Astrocyte (in vitro differentiated cells and primary cell): Measurements from ENCODE around the gene YIPF5. TPM values are rescaled to one million over a fixed set of nuclear protein-coding genes. Genes with fewer than 3 reads are reported as not detected.
A peak's percentile ranks its signal among the peaks of the same experiment; 100 is the strongest.

ENCODE experiments used
- DNase-seq: peaks from one replicate; pipeline ENCODE4 v3.0.0-alpha.2; 2010; ENCODE audit warnings: low read depth
- FAIRE-seq: peaks from 2 replicates; lab custom pipeline; 2011; peaks lifted over from hg19 to GRCh38; lab: Jason Lieb, UNC
- H2AFZ ChIP-seq: 2 replicates; pipeline ENCODE4 v1.6.0; 2012; ENCODE audit warnings: low read depth, low read length, inconsistent platforms
- H3K27ac ChIP-seq: 2 replicates; pipeline ENCODE4 v1.5.1; 2011; ENCODE audit warnings: low read depth, low read length, inconsistent platforms
- H3K27me3 ChIP-seq: 2 replicates; pipeline ENCODE4 v1.6.0; 2011; ENCODE audit warnings: low read length, inconsistent platforms; ENCODE audit not compliant: insufficient read depth
- H3K36me3 ChIP-seq: 2 replicates; pipeline ENCODE4 v1.5.1; 2011; ENCODE audit warnings: low read length, inconsistent platforms; ENCODE audit not compliant: insufficient read depth
- H3K4me1 ChIP-seq: 2 replicates; pipeline ENCODE4 v1.5.1; 2011; ENCODE audit warnings: low read length, inconsistent platforms; ENCODE audit not compliant: insufficient read depth
- H3K4me2 ChIP-seq: 2 replicates; pipeline ENCODE4 v1.6.0; 2012; ENCODE audit warnings: low read length, inconsistent platforms
- H3K4me3 ChIP-seq: 2 replicates; pipeline ENCODE4 v1.5.1; 2011; ENCODE audit warnings: low read depth, mild to moderate bottlenecking, low read length, inconsistent platforms; ENCODE audit not compliant: insufficient read depth
- H3K79me2 ChIP-seq: 2 replicates; pipeline ENCODE4 v1.6.0; 2012; ENCODE audit warnings: mild to moderate bottlenecking, low read length, inconsistent platforms; ENCODE audit not compliant: insufficient read depth
- H3K9ac ChIP-seq: 2 replicates; pipeline ENCODE4 v1.6.0; 2012; ENCODE audit warnings: mild to moderate bottlenecking, low read length, inconsistent platforms
- H3K9me3 ChIP-seq: 2 replicates; pipeline ENCODE4 v1.5.1; 2012; ENCODE audit warnings: low read depth, mild to moderate bottlenecking, low read length, inconsistent platforms; ENCODE audit not compliant: insufficient read depth
- H4K20me1 ChIP-seq: 2 replicates; pipeline ENCODE4 v1.6.0; 2012; ENCODE audit warnings: low read length, inconsistent platforms; ENCODE audit not compliant: insufficient read depth
- H3K27ac Mint-ChIP-seq: one replicate; pipeline ENCODE4 v1.8.0; 2021; ENCODE audit warnings: mild to moderate bottlenecking, mixed read lengths; ENCODE audit not compliant: unreplicated experiment
- H3K27me3 Mint-ChIP-seq: one replicate; pipeline ENCODE4 v1.8.0; 2021; ENCODE audit warnings: low read depth, mixed read lengths; ENCODE audit not compliant: unreplicated experiment
- H3K36me3 Mint-ChIP-seq: one replicate; pipeline ENCODE4 v1.8.0; 2021; ENCODE audit warnings: low read depth, mixed read lengths; ENCODE audit not compliant: unreplicated experiment
- H3K4me1 Mint-ChIP-seq: one replicate; pipeline ENCODE4 v1.8.0; 2021; ENCODE audit warnings: low read depth, mixed read lengths; ENCODE audit not compliant: unreplicated experiment
- H3K4me3 Mint-ChIP-seq: one replicate; pipeline ENCODE4 v1.8.0; 2021; ENCODE audit warnings: mild to moderate bottlenecking, moderate library complexity, mixed read lengths; ENCODE audit not compliant: unreplicated experiment
- H3K9me3 Mint-ChIP-seq: one replicate; pipeline ENCODE4 v1.8.0; 2021; ENCODE audit warnings: mild to moderate bottlenecking, mixed read lengths; ENCODE audit not compliant: unreplicated experiment
- CTCF ChIP-seq: IDR thresholded peaks from 2 replicates; pipeline ENCODE4 v1.5.1; 2011; ENCODE audit warnings: low read depth, mild to moderate bottlenecking, inconsistent platforms, low read length, moderate library complexity; ENCODE audit not compliant: insufficient read depth
- EZH2 ChIP-seq: IDR thresholded peaks from 2 replicates; pipeline ENCODE4 v1.6.1; 2012; ENCODE audit warnings: mild to moderate bottlenecking, low read length, inconsistent platforms; ENCODE audit not compliant: insufficient read depth
- total RNA-seq: library from RNA; stranded (reverse); gene quantifications from 2 replicates; pipeline ENCODE4 v1.2.1, GENCODE V29; 2021

The YIPF5 gene
- total RNA-seq, 1 donor from 2014 or later: 132 TPM

GRCh38 chr5:144198386-144198785 lies 27.9 kb upstream of the YIPF5 start:
- no peaks in the 10 kb centered on the region for H3K36me3 ChIP-seq
- FAIRE-seq (no peak), DNase-seq (peak; percentile 60)
- H2AFZ ChIP-seq: peak overlapping the region; percentile 48
- peak overlapping the region; percentile 5 for H3K9ac ChIP-seq
- Mint-ChIP-seq H3K36me3 (no peaks in the 10 kb centered on the region), H3K4me1 (peaks cover 10% of the 10 kb centered on the region), H3K9me3 (no peaks in the 10 kb centered on the region), H3K4me3 (no peak overlapping the region), H3K27ac (no peak overlapping the region), H3K27me3 (no peaks in the 10 kb centered on the region)
- H3K4me3 ChIP-seq: peak overlapping the region; percentile 6
- H4K20me1 ChIP-seq: no peaks in the 10 kb centered on the region
- H3K27ac ChIP-seq: no peak overlapping the region
- H3K4me2 ChIP-seq: peak overlapping the region; percentile 57
- H3K27me3 ChIP-seq: no peaks in the 10 kb centered on the region
- H3K79me2 ChIP-seq: no peaks in the 10 kb centered on the region
- TF ChIP-seq CTCF: no peak
- no peak for TF ChIP-seq EZH2
- peaks cover 9% of the 10 kb centered on the region for H3K4me1 ChIP-seq
- H3K9me3 ChIP-seq: no peaks in the 10 kb centered on the region

- FAIRE-seq (peak; percentile 74), DNase-seq (no peak)
- Mint-ChIP-seq H3K4me1 (peaks cover 4% of the 10 kb centered on the region), H3K9me3 (no peaks in the 10 kb centered on the region), H3K4me3 (no peak overlapping the region), H3K27ac (no peak overlapping the region), H3K36me3 (no peaks in the 10 kb centered on the region), H3K27me3 (no peaks in the 10 kb centered on the region)
- Histone ChIP-seq H3K36me3 (no peaks in the 10 kb centered on the region), H3K79me2 (no peaks in the 10 kb centered on the region), H3K4me2 (no peak overlapping the region), H3K9me3 (no peaks in the 10 kb centered on the region), H3K4me1 (peaks cover 9% of the 10 kb centered on the region), H3K27ac (no peak overlapping the region), H3K27me3 (no peaks in the 10 kb centered on the region), H3K4me3 (no peak overlapping the region), H4K20me1 (no peaks in the 10 kb centered on the region), H2AFZ (no peak overlapping the region), H3K9ac (no peak overlapping the region)
- TF ChIP-seq EZH2: no peak
- TF ChIP-seq CTCF: no peak
Observed at GRCh38 chr5:144196612-144197011, 26.2 kb upstream of the YIPF5 start.

GRCh38 chr5:144195448-144195847 lies 25.0 kb upstream of the YIPF5 start:
- Mint-ChIP-seq H3K9me3 (no peaks in the 10 kb centered on the region), H3K4me3 (no peak overlapping the region), H3K36me3 (no peaks in the 10 kb centered on the region), H3K27ac (no peak overlapping the region), H3K27me3 (no peaks in the 10 kb centered on the region), H3K4me1 (peaks cover 8% of the 10 kb centered on the region)
- no peak overlapping the region for H3K4me2 ChIP-seq
- H3K79me2 ChIP-seq: no peaks in the 10 kb centered on the region
- no peak for TF ChIP-seq CTCF
- no peak for TF ChIP-seq EZH2
- H3K4me1 ChIP-seq: peaks cover 9% of the 10 kb centered on the region
- H3K27ac ChIP-seq: no peak overlapping the region
- no peaks in the 10 kb centered on the region for H4K20me1 ChIP-seq
- no peaks in the 10 kb centered on the region for H3K36me3 ChIP-seq
- H3K4me3 ChIP-seq: no peak overlapping the region
- no peak for FAIRE-seq
- H3K27me3 ChIP-seq: no peaks in the 10 kb centered on the region
- no peak for DNase-seq
- H3K9me3 ChIP-seq: no peaks in the 10 kb centered on the region
- no peak overlapping the region for H3K9ac ChIP-seq
- H2AFZ ChIP-seq: peak overlapping the region; percentile 26
